GM12865 (cell line): ENCODE data around the gene KCTD1.

Source experiments
- DNase-seq: peaks from one replicate; pipeline ENCODE4 v3.0.0; 2010; ENCODE audit warnings: low read depth
- H3K4me3 ChIP-seq: 2 replicates; pipeline ENCODE4 v1.5.1; 2011; ENCODE audit warnings: mild to moderate bottlenecking, low read depth, low read length, control low read depth
- TF ChIP-seq, protein P1 (sequence below): IDR thresholded peaks from 2 replicates; pipeline ENCODE4 v1.5.1; 2011; ENCODE audit warnings: low read length, control low read depth, low read depth, inconsistent platforms; ENCODE audit not compliant: insufficient read depth; ENCODE audit errors: missing control alignments

Gene KCTD1

DNA sequence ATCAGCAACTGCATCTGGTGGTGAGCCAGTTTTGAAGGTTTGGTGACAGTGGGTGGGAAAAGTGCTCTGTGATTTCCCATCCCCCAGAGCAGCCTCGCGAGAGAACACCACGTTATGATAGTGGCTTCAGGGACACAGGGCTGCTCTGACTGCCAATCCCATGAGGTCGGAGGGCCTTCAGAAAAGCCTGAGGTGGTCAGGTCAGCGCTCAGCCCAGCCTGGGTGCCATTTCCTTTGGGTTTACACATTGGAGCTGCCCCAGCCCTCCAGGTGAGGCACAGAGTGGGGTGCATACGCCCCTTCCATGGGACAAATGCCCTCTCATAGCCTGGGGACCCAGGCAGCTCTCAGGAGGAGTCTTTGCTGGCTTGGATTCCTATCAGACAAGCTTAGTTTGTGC, 126.8 kb downstream of the KCTD1 start:
- TF ChIP-seq, protein P1, sequence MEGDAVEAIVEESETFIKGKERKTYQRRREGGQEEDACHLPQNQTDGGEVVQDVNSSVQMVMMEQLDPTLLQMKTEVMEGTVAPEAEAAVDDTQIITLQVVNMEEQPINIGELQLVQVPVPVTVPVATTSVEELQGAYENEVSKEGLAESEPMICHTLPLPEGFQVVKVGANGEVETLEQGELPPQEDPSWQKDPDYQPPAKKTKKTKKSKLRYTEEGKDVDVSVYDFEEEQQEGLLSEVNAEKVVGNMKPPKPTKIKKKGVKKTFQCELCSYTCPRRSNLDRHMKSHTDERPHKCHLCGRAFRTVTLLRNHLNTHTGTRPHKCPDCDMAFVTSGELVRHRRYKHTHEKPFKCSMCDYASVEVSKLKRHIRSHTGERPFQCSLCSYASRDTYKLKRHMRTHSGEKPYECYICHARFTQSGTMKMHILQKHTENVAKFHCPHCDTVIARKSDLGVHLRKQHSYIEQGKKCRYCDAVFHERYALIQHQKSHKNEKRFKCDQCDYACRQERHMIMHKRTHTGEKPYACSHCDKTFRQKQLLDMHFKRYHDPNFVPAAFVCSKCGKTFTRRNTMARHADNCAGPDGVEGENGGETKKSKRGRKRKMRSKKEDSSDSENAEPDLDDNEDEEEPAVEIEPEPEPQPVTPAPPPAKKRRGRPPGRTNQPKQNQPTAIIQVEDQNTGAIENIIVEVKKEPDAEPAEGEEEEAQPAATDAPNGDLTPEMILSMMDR = no peak
- H3K4me3 ChIP-seq = no peak overlapping the region
- no peak for DNase-seq

GRCh38 chr18:26419746-26420145, 128.6 kb downstream of the KCTD1 start:
- no peak overlapping the region for H3K4me3 ChIP-seq
- TF ChIP-seq, protein P1 = no peak
- DNase-seq = no peak

- TF ChIP-seq, protein P1 = no peak
- no peak overlapping the region for H3K4me3 ChIP-seq
These were observed 130.1 kb downstream of the KCTD1 start for GRCh38 chr18:26418225-26418624.

DNA sequence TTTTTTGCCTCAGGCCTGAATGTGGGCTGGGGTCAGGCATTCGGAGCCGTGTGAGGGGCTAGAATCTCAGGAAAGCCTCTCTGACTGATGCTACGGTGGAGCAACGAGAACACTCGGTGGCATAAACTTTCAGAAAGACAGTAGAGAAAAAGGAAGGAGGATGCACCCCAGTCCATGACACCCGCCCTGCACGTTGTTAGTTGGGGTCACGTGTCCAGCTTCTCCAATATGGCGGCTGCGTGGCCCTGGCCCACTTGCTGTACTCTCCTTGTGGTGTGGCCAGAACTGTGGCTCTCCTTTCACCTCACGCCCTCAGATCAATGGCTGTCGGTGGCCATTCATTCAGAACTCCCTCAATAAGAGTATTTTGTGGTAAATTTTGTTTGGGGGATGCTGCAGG, 131.2 kb downstream of the KCTD1 start:
- no peak for DNase-seq
- no peak overlapping the region for H3K4me3 ChIP-seq
- TF ChIP-seq, protein P1 = no peak

More at GRCh38 chr18:26418225-26418624, 130.1 kb downstream of the KCTD1 start:
- DNase-seq = no peak

DNA sequence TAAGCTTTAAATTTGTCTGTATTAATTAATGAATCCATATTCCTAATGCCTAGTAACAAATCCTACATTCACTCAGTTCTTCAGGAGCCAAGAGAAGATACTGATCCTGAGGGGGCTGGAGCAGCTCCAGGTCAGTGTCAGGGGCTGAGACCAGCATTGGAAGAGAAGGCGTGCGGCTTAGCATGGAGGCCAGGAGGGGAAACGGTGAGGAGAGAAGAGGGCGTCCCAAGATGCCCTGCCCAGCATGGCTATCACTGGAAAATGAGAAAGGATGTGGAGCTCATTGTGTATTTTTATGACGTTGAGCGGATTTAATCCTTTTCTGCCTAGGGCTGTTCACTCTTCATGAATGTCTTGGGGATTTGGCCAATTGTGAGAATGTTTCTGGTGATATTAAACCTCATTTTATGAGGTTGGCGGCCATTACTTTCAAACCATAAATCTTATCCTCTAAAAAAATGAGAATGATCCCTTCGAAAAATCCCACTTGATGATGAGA, 131.7 kb downstream of the KCTD1 start:
- H3K4me3 ChIP-seq = no peak overlapping the region
- TF ChIP-seq, protein P1 = no peak
- DNase-seq = no peak

- H3K4me3 ChIP-seq = no peak overlapping the region
- DNase-seq = no peak
- TF ChIP-seq, protein P1 = no peak
These were observed 132.7 kb downstream of the KCTD1 start for GRCh38 chr18:26415631-26416030.

GRCh38 chr18:26414901-26415440, 133.4 kb downstream of the KCTD1 start:
- TF ChIP-seq, protein P1 = no peak
- DNase-seq = no peak
- H3K4me3 ChIP-seq = no peak overlapping the region
